ENCODE measurements around the gene ZDHHC11B. TPM values are rescaled to one million over a fixed set of nuclear protein-coding genes. Genes with fewer than 3 reads are reported as not detected.
"Not testable (repeated sequence)": the region's sequence is repeated elsewhere in the genome, so short reads cannot be mapped to it uniquely, and the experiment has no call there.

ZDHHC11B gene
- total and polyA plus RNA-seq, 2 experiments from 2014 or later, result 4.2 to 4.4 TPM

GRCh38 chr5:788703-789102 lies 4.2 kb upstream of the ZDHHC11B start:
- not testable (repeated sequence) for H3K4me3 ChIP-seq; H3K4me1 ChIP-seq (ENCODE audit: low read depth); H3K9me3 ChIP-seq (ENCODE audit: low read depth); H3K27me3 ChIP-seq; DNase-seq (ENCODE audit: low read depth in 1 of 2, low spot score in 1 of 2); H3K36me3 ChIP-seq; H3K27ac ChIP-seq

- not testable (repeated sequence) for H3K4me1 ChIP-seq (ENCODE audit: low read depth); H3K27ac ChIP-seq; DNase-seq (ENCODE audit: low read depth in 1 of 2, low spot score in 1 of 2); H3K36me3 ChIP-seq; H3K27me3 ChIP-seq; H3K9me3 ChIP-seq (ENCODE audit: low read depth); H3K4me3 ChIP-seq
Measured at GRCh38 chr5:787857-788233, 3.3 kb upstream of the ZDHHC11B start.

GRCh38 chr5:787224-787856 lies 2.8 kb upstream of the ZDHHC11B start:
- DNase-seq (ENCODE audit: low read depth in 1 of 2, low spot score in 1 of 2); H3K27me3 ChIP-seq; H3K27ac ChIP-seq; H3K9me3 ChIP-seq (ENCODE audit: low read depth); H3K36me3 ChIP-seq; H3K4me1 ChIP-seq (ENCODE audit: low read depth); H3K4me3 ChIP-seq: not testable (repeated sequence)

GRCh38 chr5:785181-785705 lies 714 bp upstream of the ZDHHC11B start:
- not testable (repeated sequence) for DNase-seq (ENCODE audit: low read depth in 1 of 2, low spot score in 1 of 2); H3K36me3 ChIP-seq; H3K4me1 ChIP-seq (ENCODE audit: low read depth); H3K9me3 ChIP-seq (ENCODE audit: low read depth); H3K27me3 ChIP-seq; H3K27ac ChIP-seq
- peak overlapping the region; percentile 79 for H3K4me3 ChIP-seq

- H3K27ac ChIP-seq; H3K36me3 ChIP-seq; DNase-seq (ENCODE audit: low read depth in 1 of 2, low spot score in 1 of 2); H3K9me3 ChIP-seq (ENCODE audit: low read depth); H3K27me3 ChIP-seq; H3K4me1 ChIP-seq (ENCODE audit: low read depth): not testable (repeated sequence)
- peak overlapping the region; percentile 79 for H3K4me3 ChIP-seq
Measured at GRCh38 chr5:783881-784427, 575 bp downstream of the ZDHHC11B start.

- H3K4me3 ChIP-seq, result peak overlapping the region; percentile 17
- not testable (repeated sequence) for H3K4me1 ChIP-seq (ENCODE audit: low read depth); H3K36me3 ChIP-seq; H3K27me3 ChIP-seq; DNase-seq (ENCODE audit: low read depth in 1 of 2, low spot score in 1 of 2); H3K27ac ChIP-seq; H3K9me3 ChIP-seq (ENCODE audit: low read depth)
Measured at GRCh38 chr5:783049-783802, 1.3 kb downstream of the ZDHHC11B start.

- DNase-seq (ENCODE audit: low read depth in 1 of 2, low spot score in 1 of 2); H3K4me1 ChIP-seq (ENCODE audit: low read depth); H3K4me3 ChIP-seq; H3K36me3 ChIP-seq; H3K9me3 ChIP-seq (ENCODE audit: low read depth); H3K27ac ChIP-seq; H3K27me3 ChIP-seq: not testable (repeated sequence)
Measured at GRCh38 chr5:782356-782755, 2.2 kb downstream of the ZDHHC11B start.

- H3K9me3 ChIP-seq (ENCODE audit: low read depth); H3K36me3 ChIP-seq; H3K27ac ChIP-seq; H3K27me3 ChIP-seq; H3K4me1 ChIP-seq (ENCODE audit: low read depth); DNase-seq (ENCODE audit: low read depth in 1 of 2, low spot score in 1 of 2); H3K4me3 ChIP-seq: not testable (repeated sequence)
Measured at GRCh38 chr5:780571-780970, 4.0 kb downstream of the ZDHHC11B start.

GRCh38 chr5:778967-779366 lies 5.6 kb downstream of the ZDHHC11B start:
- H3K9me3 ChIP-seq (ENCODE audit: low read depth); H3K36me3 ChIP-seq; DNase-seq (ENCODE audit: low read depth in 1 of 2, low spot score in 1 of 2); H3K27me3 ChIP-seq; H3K4me3 ChIP-seq; H3K27ac ChIP-seq; H3K4me1 ChIP-seq (ENCODE audit: low read depth): not testable (repeated sequence)

GRCh38 chr5:778421-778820 lies 6.1 kb downstream of the ZDHHC11B start:
- not testable (repeated sequence) for H3K4me1 ChIP-seq (ENCODE audit: low read depth); H3K9me3 ChIP-seq (ENCODE audit: low read depth); H3K4me3 ChIP-seq; H3K27ac ChIP-seq; H3K36me3 ChIP-seq; H3K27me3 ChIP-seq; DNase-seq (ENCODE audit: low read depth in 1 of 2, low spot score in 1 of 2)
